ENCODE measurements around the gene LMBR1.

The LMBR1 gene

GRCh38 chr7:156693627-156694026 lies 199.4 kb downstream of the LMBR1 start:
- Histone ChIP-seq H3K79me2 (ENCODE audit: control insufficient read depth, insufficient read depth, low read length, unreplicated experiment) (no peaks in the 10 kb centered on the region), H3K27ac (ENCODE audit: low read depth, low read length) (no peak overlapping the region), H3K36me3 (ENCODE audit: insufficient read depth, low read length) (no peaks in the 10 kb centered on the region), H3K4me1 (ENCODE audit: control insufficient read depth, insufficient read depth, low read length, unreplicated experiment) (no peaks in the 10 kb centered on the region), H3K27me3 (ENCODE audit: insufficient read depth, low read length) (no peaks in the 10 kb centered on the region), H2AFZ (ENCODE audit: low read length, unreplicated experiment) (no peak overlapping the region), H3K4me3 (ENCODE audit: low read depth, low read length) (no peak overlapping the region)

- H3K36me3 ChIP-seq (ENCODE audit: insufficient read depth, low read length): no peaks in the 10 kb centered on the region
- H3K4me3 ChIP-seq (ENCODE audit: low read depth, low read length): no peak overlapping the region
- H3K27ac ChIP-seq (ENCODE audit: low read depth, low read length): no peak overlapping the region
- no peaks in the 10 kb centered on the region for H3K79me2 ChIP-seq (ENCODE audit: control insufficient read depth, insufficient read depth, low read length, unreplicated experiment)
- no peaks in the 10 kb centered on the region for H3K27me3 ChIP-seq (ENCODE audit: insufficient read depth, low read length)
- H2AFZ ChIP-seq (ENCODE audit: low read length, unreplicated experiment): no peak overlapping the region
- H3K4me1 ChIP-seq (ENCODE audit: control insufficient read depth, insufficient read depth, low read length, unreplicated experiment): no peaks in the 10 kb centered on the region
Observed at GRCh38 chr7:156692849-156693248, 200.1 kb downstream of the LMBR1 start.

- Histone ChIP-seq H3K36me3 (ENCODE audit: insufficient read depth, low read length) (no peaks in the 10 kb centered on the region), H3K4me3 (ENCODE audit: low read depth, low read length) (no peak overlapping the region), H3K79me2 (ENCODE audit: control insufficient read depth, insufficient read depth, low read length, unreplicated experiment) (no peaks in the 10 kb centered on the region), H3K27me3 (ENCODE audit: insufficient read depth, low read length) (no peaks in the 10 kb centered on the region), H3K4me1 (ENCODE audit: control insufficient read depth, insufficient read depth, low read length, unreplicated experiment) (no peaks in the 10 kb centered on the region), H3K27ac (ENCODE audit: low read depth, low read length) (no peak overlapping the region), H2AFZ (ENCODE audit: low read length, unreplicated experiment) (no peak overlapping the region)
Observed at GRCh38 chr7:156691764-156692163, 201.2 kb downstream of the LMBR1 start.

GRCh38 chr7:156684661-156685060 lies 208.3 kb downstream of the LMBR1 start:
- no peak overlapping the region for H3K27ac ChIP-seq (ENCODE audit: low read depth, low read length)
- no peak overlapping the region for H2AFZ ChIP-seq (ENCODE audit: low read length, unreplicated experiment)
- H3K27me3 ChIP-seq (ENCODE audit: insufficient read depth, low read length): no peaks in the 10 kb centered on the region
- H3K4me1 ChIP-seq (ENCODE audit: control insufficient read depth, insufficient read depth, low read length, unreplicated experiment): no peaks in the 10 kb centered on the region
- no peak overlapping the region for H3K4me3 ChIP-seq (ENCODE audit: low read depth, low read length)
- H3K79me2 ChIP-seq (ENCODE audit: control insufficient read depth, insufficient read depth, low read length, unreplicated experiment): no peaks in the 10 kb centered on the region
- no peaks in the 10 kb centered on the region for H3K36me3 ChIP-seq (ENCODE audit: insufficient read depth, low read length)

- Histone ChIP-seq H2AFZ (ENCODE audit: low read length, unreplicated experiment) (no peak overlapping the region), H3K79me2 (ENCODE audit: control insufficient read depth, insufficient read depth, low read length, unreplicated experiment) (no peaks in the 10 kb centered on the region), H3K4me3 (ENCODE audit: low read depth, low read length) (no peak overlapping the region), H3K36me3 (ENCODE audit: insufficient read depth, low read length) (no peaks in the 10 kb centered on the region), H3K4me1 (ENCODE audit: control insufficient read depth, insufficient read depth, low read length, unreplicated experiment) (no peaks in the 10 kb centered on the region), H3K27ac (ENCODE audit: low read depth, low read length) (no peak overlapping the region), H3K27me3 (ENCODE audit: insufficient read depth, low read length) (no peaks in the 10 kb centered on the region)
Observed at GRCh38 chr7:156684251-156684650, 208.7 kb downstream of the LMBR1 start.

GRCh38 chr7:156682928-156683327 lies 210.1 kb downstream of the LMBR1 start:
- no peak overlapping the region for H3K4me3 ChIP-seq (ENCODE audit: low read depth, low read length)
- no peak overlapping the region for H2AFZ ChIP-seq (ENCODE audit: low read length, unreplicated experiment)
- no peaks in the 10 kb centered on the region for H3K79me2 ChIP-seq (ENCODE audit: control insufficient read depth, insufficient read depth, low read length, unreplicated experiment)
- H3K4me1 ChIP-seq (ENCODE audit: control insufficient read depth, insufficient read depth, low read length, unreplicated experiment): no peaks in the 10 kb centered on the region
- no peak overlapping the region for H3K27ac ChIP-seq (ENCODE audit: low read depth, low read length)
- H3K36me3 ChIP-seq (ENCODE audit: insufficient read depth, low read length): no peaks in the 10 kb centered on the region
- H3K27me3 ChIP-seq (ENCODE audit: insufficient read depth, low read length): no peaks in the 10 kb centered on the region

- no peaks in the 10 kb centered on the region for H3K36me3 ChIP-seq (ENCODE audit: insufficient read depth, low read length)
- no peaks in the 10 kb centered on the region for H3K27me3 ChIP-seq (ENCODE audit: insufficient read depth, low read length)
- H3K79me2 ChIP-seq (ENCODE audit: control insufficient read depth, insufficient read depth, low read length, unreplicated experiment): no peaks in the 10 kb centered on the region
- H2AFZ ChIP-seq (ENCODE audit: low read length, unreplicated experiment): no peak overlapping the region
- H3K4me3 ChIP-seq (ENCODE audit: low read depth, low read length): no peak overlapping the region
- no peaks in the 10 kb centered on the region for H3K4me1 ChIP-seq (ENCODE audit: control insufficient read depth, insufficient read depth, low read length, unreplicated experiment)
- H3K27ac ChIP-seq (ENCODE audit: low read depth, low read length): no peak overlapping the region
Observed at GRCh38 chr7:156680281-156680680, 212.7 kb downstream of the LMBR1 start.

- no peaks in the 10 kb centered on the region for H3K27me3 ChIP-seq (ENCODE audit: insufficient read depth, low read length)
- no peak overlapping the region for H2AFZ ChIP-seq (ENCODE audit: low read length, unreplicated experiment)
- H3K36me3 ChIP-seq (ENCODE audit: insufficient read depth, low read length): no peaks in the 10 kb centered on the region
- no peak overlapping the region for H3K27ac ChIP-seq (ENCODE audit: low read depth, low read length)
- no peak overlapping the region for H3K4me3 ChIP-seq (ENCODE audit: low read depth, low read length)
- no peaks in the 10 kb centered on the region for H3K4me1 ChIP-seq (ENCODE audit: control insufficient read depth, insufficient read depth, low read length, unreplicated experiment)
- H3K79me2 ChIP-seq (ENCODE audit: control insufficient read depth, insufficient read depth, low read length, unreplicated experiment): no peaks in the 10 kb centered on the region
Observed at GRCh38 chr7:156677374-156678054, 215.5 kb downstream of the LMBR1 start.

GRCh38 chr7:156676263-156676662 lies 216.7 kb downstream of the LMBR1 start:
- Histone ChIP-seq H3K4me1 (ENCODE audit: control insufficient read depth, insufficient read depth, low read length, unreplicated experiment) (no peaks in the 10 kb centered on the region), H2AFZ (ENCODE audit: low read length, unreplicated experiment) (no peak overlapping the region)

GRCh38 chr7:156675721-156676120 lies 217.3 kb downstream of the LMBR1 start:
- H3K4me1 ChIP-seq (ENCODE audit: control insufficient read depth, insufficient read depth, low read length, unreplicated experiment): no peaks in the 10 kb centered on the region
- no peaks in the 10 kb centered on the region for H3K27me3 ChIP-seq (ENCODE audit: insufficient read depth, low read length)
- no peaks in the 10 kb centered on the region for H3K36me3 ChIP-seq (ENCODE audit: insufficient read depth, low read length)
- no peak overlapping the region for H3K27ac ChIP-seq (ENCODE audit: low read depth, low read length)
- no peak overlapping the region for H2AFZ ChIP-seq (ENCODE audit: low read length, unreplicated experiment)
- H3K4me3 ChIP-seq (ENCODE audit: low read depth, low read length): no peak overlapping the region
- no peaks in the 10 kb centered on the region for H3K79me2 ChIP-seq (ENCODE audit: control insufficient read depth, insufficient read depth, low read length, unreplicated experiment)

More at GRCh38 chr7:156676263-156676662, 216.7 kb downstream of the LMBR1 start:
- Histone ChIP-seq H3K36me3 (ENCODE audit: insufficient read depth, low read length) (no peaks in the 10 kb centered on the region), H3K79me2 (ENCODE audit: control insufficient read depth, insufficient read depth, low read length, unreplicated experiment) (no peaks in the 10 kb centered on the region), H3K27ac (ENCODE audit: low read depth, low read length) (no peak overlapping the region), H3K27me3 (ENCODE audit: insufficient read depth, low read length) (no peaks in the 10 kb centered on the region), H3K4me3 (ENCODE audit: low read depth, low read length) (no peak overlapping the region)

GRCh38 chr7:156673902-156674301 lies 219.1 kb downstream of the LMBR1 start:
- H2AFZ ChIP-seq (ENCODE audit: low read length, unreplicated experiment): no peak overlapping the region
- no peaks in the 10 kb centered on the region for H3K27me3 ChIP-seq (ENCODE audit: insufficient read depth, low read length)
- no peaks in the 10 kb centered on the region for H3K4me1 ChIP-seq (ENCODE audit: control insufficient read depth, insufficient read depth, low read length, unreplicated experiment)
- no peaks in the 10 kb centered on the region for H3K36me3 ChIP-seq (ENCODE audit: insufficient read depth, low read length)
- no peak overlapping the region for H3K27ac ChIP-seq (ENCODE audit: low read depth, low read length)
- H3K79me2 ChIP-seq (ENCODE audit: control insufficient read depth, insufficient read depth, low read length, unreplicated experiment): no peaks in the 10 kb centered on the region
- no peak overlapping the region for H3K4me3 ChIP-seq (ENCODE audit: low read depth, low read length)
